HCT116 (cell line): ENCODE results near the gene TNRC6B. TPM values are rescaled to one million over a fixed set of nuclear protein-coding genes. Genes with fewer than 3 reads are reported as not detected.

Experiments used
- ATAC-seq: fragments of 200-7000 bp; cut with Tn5 transposase; 2 replicates; pipeline ENCODE4 v1.9.1; 2020; ENCODE audit warnings: mild to moderate bottlenecking, moderate library complexity
- BruUV-seq: library from RNA; stranded (reverse); fragments of 400-500 nt; replicated peaks from 2 replicates; lab custom pipeline; 2021; lab: Mats Ljungman, UMichigan
- CTCF ChIA-PET: fragments of 300-600 bp; sonication (Branson Sonifier 250); formaldehyde crosslinking; loops from one replicate; lab custom pipeline; 2021; ENCODE audit warnings: antibody characterized with exemption; lab: Charles Lee
- POLR2A ChIA-PET: fragments of 300-600, 350-600 bp; sonication (Branson Sonifier 250); formaldehyde crosslinking; loops from one replicate; lab custom pipeline; 2021; ENCODE audit warnings: antibody characterized with exemption; lab: Charles Lee
- RAD21 ChIA-PET, 2 experiments: fragments of 300-600 bp; sonication (Branson Sonifier 250); formaldehyde crosslinking; loops; one replicate each; lab custom pipeline; 2023; ENCODE audit warnings: low total read pairs in 2 of 2; ENCODE audit not compliant: uncharacterized antibody in 2 of 2, unreplicated experiment in 2 of 2, low non-redundant PET in 1 of 2; lab: Charles Lee
- DNase-seq: peaks from one replicate; pipeline ENCODE4 v3.0.0-alpha.2; 2010; ENCODE audit warnings: low read depth, low spot score
- H2AFZ ChIP-seq: fragments of 200-600 bp; shearing (Covaris generic), sonication (generic); 2 replicates; pipeline ENCODE4 v1.6.1; 2017; ENCODE audit warnings: low read depth, mixed run types, mixed read lengths, antibody characterized with exemption, low read length; ENCODE audit not compliant: poor library complexity, severe bottlenecking
- H3K27ac ChIP-seq: 2 replicates; pipeline ENCODE4 v1.5.1; 2012; ENCODE audit warnings: low read depth, low read length
- H3K27me3 ChIP-seq: fragments of 200-600 bp; sonication (generic); 2 replicates; pipeline ENCODE4 v1.6.1; 2016; ENCODE audit warnings: mixed run types, low read length, mixed read lengths; ENCODE audit not compliant: insufficient read depth
- H3K36me3 ChIP-seq, 2 experiments: fragments of 200-500 bp in 1 of 2; fragments of 200-600 bp in 1 of 2; sonication (Bioruptor generic) in 1 of 2; sonication (generic) in 1 of 2; 2 replicates each; pipeline versions ENCODE4 v1.5.1 to v1.6.1; 2014 to 2016; ENCODE audit warnings: low read length in 2 of 2, inconsistent platforms in 1 of 2, mixed read lengths in 1 of 2, mixed run types in 1 of 2; ENCODE audit not compliant: insufficient read depth in 2 of 2, control insufficient read depth in 1 of 2
- H3K4me1 ChIP-seq, 2 experiments: fragments of 200-600 bp in 1 of 2; sonication (generic) in 1 of 2; 2 replicates each; pipeline versions ENCODE4 v1.5.1 to v1.6.1; 2012 to 2017; ENCODE audit warnings: low read length in 2 of 2, inconsistent platforms in 1 of 2, mild to moderate bottlenecking in 1 of 2, mixed read lengths in 1 of 2, mixed run types in 1 of 2, moderate library complexity in 1 of 2; ENCODE audit not compliant: insufficient read depth in 2 of 2, control insufficient read depth in 1 of 2
- H3K4me2 ChIP-seq: fragments of 200-600 bp; sonication (generic); 2 replicates; pipeline ENCODE4 v1.6.1; 2017; ENCODE audit warnings: mixed run types, low read length, mixed read lengths
- H3K4me3 ChIP-seq, 2 experiments: fragments of 200-600 bp in 1 of 2; sonication (generic) in 1 of 2; replicated peaks in 1 of 2; 2 replicates each; pipeline ENCODE4 v1.5.1; 2011 to 2016; ENCODE audit warnings: low read length in 2 of 2, control low read depth in 1 of 2, low read depth in 1 of 2, mild to moderate bottlenecking in 1 of 2, mixed read lengths in 1 of 2, mixed run types in 1 of 2
- H3K79me2 ChIP-seq: fragments of 200-600 bp; sonication (generic); 2 replicates; pipeline ENCODE4 v1.6.1; 2017; ENCODE audit warnings: mild to moderate bottlenecking, mixed run types, low read length, moderate library complexity, mixed read lengths; ENCODE audit not compliant: insufficient read depth
- H3K9ac ChIP-seq: fragments of 200-600 bp; sonication (generic); 2 replicates; pipeline ENCODE4 v1.6.1; 2016; ENCODE audit warnings: low read length, mixed read lengths
- H3K9me2 ChIP-seq: fragments of 200-600 bp; sonication (generic), shearing (Covaris generic); 2 replicates; pipeline ENCODE4 v1.6.1; 2017; ENCODE audit warnings: mixed run types, mild to moderate bottlenecking, moderate library complexity; ENCODE audit not compliant: insufficient read depth
- H3K9me3 ChIP-seq, 2 experiments: fragments of 200-500 bp in 1 of 2; fragments of 200-600 bp in 1 of 2; sonication (Bioruptor generic) in 1 of 2; sonication (generic) in 1 of 2; 2 replicates each; pipeline ENCODE4 v1.6.1; 2014 to 2017; ENCODE audit warnings: low read length in 2 of 2, mixed read lengths in 2 of 2, inconsistent platforms in 1 of 2, low read depth in 1 of 2, mild to moderate bottlenecking in 1 of 2, mixed run types in 1 of 2, moderate library complexity in 1 of 2; ENCODE audit not compliant: control insufficient read depth in 1 of 2, insufficient read depth in 1 of 2
- H4K20me1 ChIP-seq: fragments of 200-600 bp; sonication (generic), shearing (Covaris generic); 2 replicates; pipeline ENCODE4 v1.6.1; 2017; ENCODE audit warnings: mixed run types, mild to moderate bottlenecking, moderate library complexity; ENCODE audit not compliant: insufficient read depth
- CBX3 ChIP-seq: IDR thresholded peaks from 2 replicates; pipeline ENCODE4 v1.6.1; 2012; ENCODE audit warnings: low read depth
- CEBPB ChIP-seq: IDR thresholded peaks from 2 replicates; pipeline ENCODE4 v1.6.1; 2012; ENCODE audit warnings: low read depth
- EGR1 ChIP-seq: IDR thresholded peaks from 2 replicates; pipeline ENCODE4 v1.6.1; 2012; ENCODE audit warnings: low read depth
- ELF1 ChIP-seq: IDR thresholded peaks from 2 replicates; pipeline ENCODE4 v1.6.1; 2012; ENCODE audit warnings: low read depth, borderline replicate concordance
- EZH2 ChIP-seq: fragments of 200-600 bp; sonication (generic); IDR thresholded peaks from 2 replicates; pipeline ENCODE4 v1.6.1; 2017; ENCODE audit warnings: antibody characterized with exemption, mixed run types
- POLR2A ChIP-seq: IDR thresholded peaks from 2 replicates; pipeline ENCODE4 v1.7.0; 2011; ENCODE audit warnings: borderline replicate concordance; ENCODE audit not compliant: insufficient read depth, insufficient read length; ENCODE audit errors: extremely low read depth
- POLR2AphosphoS5 ChIP-seq: IDR thresholded peaks from 2 replicates; pipeline ENCODE4 v1.6.1; 2011; ENCODE audit warnings: mild to moderate bottlenecking, low read depth, low read length, moderate library complexity
- RAD21 ChIP-seq: IDR thresholded peaks from 2 replicates; pipeline ENCODE4 v1.6.1; 2012; ENCODE audit warnings: low read depth, mild to moderate bottlenecking
- SRF ChIP-seq: IDR thresholded peaks from 2 replicates; pipeline ENCODE4 v1.6.1; 2012; ENCODE audit warnings: low read depth
- YY1 ChIP-seq: IDR thresholded peaks from 2 replicates; pipeline ENCODE4 v1.6.1; 2011; ENCODE audit warnings: low read length, low read depth, moderate library complexity, mild to moderate bottlenecking; ENCODE audit not compliant: insufficient replicate concordance; ENCODE audit errors: extremely low read depth
- ZFX ChIP-seq: fragments of 450-650 bp; IDR thresholded peaks from 2 replicates; pipeline ENCODE4 v1.6.1; 2017
- intact Hi-C: fragments of 100-400 bp; cut with micrococcal nuclease; formaldehyde crosslinking; loops from 2 replicates; pipeline ENCODE4 v1.10.0; 2022
- total RNA-seq: library from RNA; stranded (reverse); gene quantifications from one replicate; pipeline ENCODE4 v1.2.1, GENCODE V29; 2021; ENCODE audit not compliant: unreplicated experiment
- TF ChIP-seq, protein P1 (sequence below): IDR thresholded peaks from 2 replicates; pipeline ENCODE4 v1.6.1; 2011; ENCODE audit warnings: mild to moderate bottlenecking, low read length, moderate library complexity; ENCODE audit not compliant: insufficient replicate concordance; ENCODE audit errors: extremely low read depth
- TF ChIP-seq, protein P2 (sequence below), 3 experiments: fragments of 200-600 bp in 1 of 3; sonication (generic) in 1 of 3; IDR thresholded peaks in 2 of 3; conservative IDR thresholded peaks in 1 of 3; 2 replicates each; pipeline ENCODE4 v1.5.1; 2012 to 2017; ENCODE audit warnings: low read depth in 2 of 3, low read length in 2 of 3, antibody characterized with exemption in 1 of 3, borderline replicate concordance in 1 of 3, control low read depth in 1 of 3, mild to moderate bottlenecking in 1 of 3, mixed read lengths in 1 of 3, mixed run types in 1 of 3, moderate library complexity in 1 of 3; ENCODE audit not compliant: insufficient read depth in 1 of 3
- TF ChIP-seq, protein P3 (sequence below): IDR thresholded peaks from 2 replicates; pipeline ENCODE4 v1.6.1; 2012; ENCODE audit warnings: low read depth
- TF ChIP-seq, protein P4 (sequence below): IDR thresholded peaks from 2 replicates; pipeline ENCODE4 v1.6.1; 2012

Gene TNRC6B
- total RNA-seq, 1 experiment from 2014 or later = 29.8 TPM

DNA sequence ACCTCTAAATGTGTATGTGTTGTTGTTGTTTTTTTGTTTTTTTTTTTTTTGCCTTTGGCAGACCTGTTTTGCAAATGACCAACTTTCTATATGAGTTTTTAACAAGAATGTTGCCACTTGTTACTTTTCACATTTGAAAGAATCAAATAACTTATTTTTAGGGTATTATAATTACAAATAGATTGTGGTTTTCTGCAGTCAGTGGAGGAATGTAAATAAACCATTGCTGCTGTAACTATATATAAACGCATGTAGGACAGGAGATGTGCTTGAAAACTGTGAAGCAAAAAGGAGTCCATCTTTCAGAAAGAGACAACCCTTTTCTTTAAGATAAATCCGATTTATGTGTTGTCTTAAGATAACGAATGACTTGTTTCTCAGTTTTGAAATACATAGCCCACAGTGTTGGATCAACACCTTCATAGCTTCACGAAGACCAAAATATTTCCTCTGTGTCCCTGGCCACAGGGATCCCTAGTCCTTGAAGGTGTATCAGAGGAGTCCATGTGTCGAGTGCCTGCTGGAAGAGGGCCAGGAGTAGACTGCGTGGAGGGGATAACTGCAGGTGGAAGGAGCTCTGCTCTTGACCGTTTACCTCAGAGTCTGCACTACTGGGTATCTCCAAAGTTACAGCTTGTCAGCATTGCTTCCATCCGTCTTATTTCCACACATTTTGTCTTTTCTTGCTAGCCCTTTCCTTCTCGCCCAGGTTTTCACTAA is 24.7 kb downstream of the TNRC6B start:
- Histone ChIP-seq H3K27ac (no peak overlapping the region), H3K4me3 (no peak overlapping the region), H3K9me3 (no peaks in the 10 kb centered on the region), H3K4me2 (no peak overlapping the region), H3K27me3 (no peaks in the 10 kb centered on the region), H3K9me2 (no peaks in the 10 kb centered on the region), H2AFZ (no peak overlapping the region), H3K9ac (no peak overlapping the region), H3K4me1 (no peaks in the 10 kb centered on the region), H4K20me1 (no peaks in the 10 kb centered on the region; the same call in 1 of the 2 replicates), H3K36me3 (no peaks in the 10 kb centered on the region), H3K79me2 (peaks cover 48% of the 10 kb centered on the region)
- no peak for TF ChIP-seq EGR1
- no peak for TF ChIP-seq SRF
- TF ChIP-seq POLR2A = no peak
- TF ChIP-seq, protein P1, sequence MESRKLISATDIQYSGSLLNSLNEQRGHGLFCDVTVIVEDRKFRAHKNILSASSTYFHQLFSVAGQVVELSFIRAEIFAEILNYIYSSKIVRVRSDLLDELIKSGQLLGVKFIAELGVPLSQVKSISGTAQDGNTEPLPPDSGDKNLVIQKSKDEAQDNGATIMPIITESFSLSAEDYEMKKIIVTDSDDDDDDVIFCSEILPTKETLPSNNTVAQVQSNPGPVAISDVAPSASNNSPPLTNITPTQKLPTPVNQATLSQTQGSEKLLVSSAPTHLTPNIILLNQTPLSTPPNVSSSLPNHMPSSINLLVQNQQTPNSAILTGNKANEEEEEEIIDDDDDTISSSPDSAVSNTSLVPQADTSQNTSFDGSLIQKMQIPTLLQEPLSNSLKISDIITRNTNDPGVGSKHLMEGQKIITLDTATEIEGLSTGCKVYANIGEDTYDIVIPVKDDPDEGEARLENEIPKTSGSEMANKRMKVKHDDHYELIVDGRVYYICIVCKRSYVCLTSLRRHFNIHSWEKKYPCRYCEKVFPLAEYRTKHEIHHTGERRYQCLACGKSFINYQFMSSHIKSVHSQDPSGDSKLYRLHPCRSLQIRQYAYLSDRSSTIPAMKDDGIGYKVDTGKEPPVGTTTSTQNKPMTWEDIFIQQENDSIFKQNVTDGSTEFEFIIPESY = no peak
- TF ChIP-seq ELF1 = no peak
- no peak for TF ChIP-seq ZFX
- no peak for TF ChIP-seq CBX3
- no peak for TF ChIP-seq EZH2
- no peak for TF ChIP-seq RAD21
- TF ChIP-seq, protein P2, sequence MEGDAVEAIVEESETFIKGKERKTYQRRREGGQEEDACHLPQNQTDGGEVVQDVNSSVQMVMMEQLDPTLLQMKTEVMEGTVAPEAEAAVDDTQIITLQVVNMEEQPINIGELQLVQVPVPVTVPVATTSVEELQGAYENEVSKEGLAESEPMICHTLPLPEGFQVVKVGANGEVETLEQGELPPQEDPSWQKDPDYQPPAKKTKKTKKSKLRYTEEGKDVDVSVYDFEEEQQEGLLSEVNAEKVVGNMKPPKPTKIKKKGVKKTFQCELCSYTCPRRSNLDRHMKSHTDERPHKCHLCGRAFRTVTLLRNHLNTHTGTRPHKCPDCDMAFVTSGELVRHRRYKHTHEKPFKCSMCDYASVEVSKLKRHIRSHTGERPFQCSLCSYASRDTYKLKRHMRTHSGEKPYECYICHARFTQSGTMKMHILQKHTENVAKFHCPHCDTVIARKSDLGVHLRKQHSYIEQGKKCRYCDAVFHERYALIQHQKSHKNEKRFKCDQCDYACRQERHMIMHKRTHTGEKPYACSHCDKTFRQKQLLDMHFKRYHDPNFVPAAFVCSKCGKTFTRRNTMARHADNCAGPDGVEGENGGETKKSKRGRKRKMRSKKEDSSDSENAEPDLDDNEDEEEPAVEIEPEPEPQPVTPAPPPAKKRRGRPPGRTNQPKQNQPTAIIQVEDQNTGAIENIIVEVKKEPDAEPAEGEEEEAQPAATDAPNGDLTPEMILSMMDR (IDR thresholded peaks at IDR 0.05 in 2 of 3, conservative IDR thresholded peaks at IDR 0.05 in 1 of 3; ENCODE audit: borderline replicate concordance in 1 of 3, insufficient read depth in 1 of 3, low read depth in 2 of 3, low read length in 2 of 3) = no peak
- TF ChIP-seq, protein P3, sequence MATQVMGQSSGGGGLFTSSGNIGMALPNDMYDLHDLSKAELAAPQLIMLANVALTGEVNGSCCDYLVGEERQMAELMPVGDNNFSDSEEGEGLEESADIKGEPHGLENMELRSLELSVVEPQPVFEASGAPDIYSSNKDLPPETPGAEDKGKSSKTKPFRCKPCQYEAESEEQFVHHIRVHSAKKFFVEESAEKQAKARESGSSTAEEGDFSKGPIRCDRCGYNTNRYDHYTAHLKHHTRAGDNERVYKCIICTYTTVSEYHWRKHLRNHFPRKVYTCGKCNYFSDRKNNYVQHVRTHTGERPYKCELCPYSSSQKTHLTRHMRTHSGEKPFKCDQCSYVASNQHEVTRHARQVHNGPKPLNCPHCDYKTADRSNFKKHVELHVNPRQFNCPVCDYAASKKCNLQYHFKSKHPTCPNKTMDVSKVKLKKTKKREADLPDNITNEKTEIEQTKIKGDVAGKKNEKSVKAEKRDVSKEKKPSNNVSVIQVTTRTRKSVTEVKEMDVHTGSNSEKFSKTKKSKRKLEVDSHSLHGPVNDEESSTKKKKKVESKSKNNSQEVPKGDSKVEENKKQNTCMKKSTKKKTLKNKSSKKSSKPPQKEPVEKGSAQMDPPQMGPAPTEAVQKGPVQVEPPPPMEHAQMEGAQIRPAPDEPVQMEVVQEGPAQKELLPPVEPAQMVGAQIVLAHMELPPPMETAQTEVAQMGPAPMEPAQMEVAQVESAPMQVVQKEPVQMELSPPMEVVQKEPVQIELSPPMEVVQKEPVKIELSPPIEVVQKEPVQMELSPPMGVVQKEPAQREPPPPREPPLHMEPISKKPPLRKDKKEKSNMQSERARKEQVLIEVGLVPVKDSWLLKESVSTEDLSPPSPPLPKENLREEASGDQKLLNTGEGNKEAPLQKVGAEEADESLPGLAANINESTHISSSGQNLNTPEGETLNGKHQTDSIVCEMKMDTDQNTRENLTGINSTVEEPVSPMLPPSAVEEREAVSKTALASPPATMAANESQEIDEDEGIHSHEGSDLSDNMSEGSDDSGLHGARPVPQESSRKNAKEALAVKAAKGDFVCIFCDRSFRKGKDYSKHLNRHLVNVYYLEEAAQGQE = no peak
- TF ChIP-seq, protein P4, sequence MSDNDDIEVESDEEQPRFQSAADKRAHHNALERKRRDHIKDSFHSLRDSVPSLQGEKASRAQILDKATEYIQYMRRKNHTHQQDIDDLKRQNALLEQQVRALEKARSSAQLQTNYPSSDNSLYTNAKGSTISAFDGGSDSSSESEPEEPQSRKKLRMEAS = no peak
- TF ChIP-seq POLR2AphosphoS5 = no peak
- TF ChIP-seq CEBPB = no peak
- no peak for TF ChIP-seq YY1
- no TSS peak for BruUV-seq
- ChIA-PET CTCF (no interaction called here), RAD21 (no interaction called here), POLR2A (interaction anchor here (0.9 kb wide), 1 partner anchor 10 kb away, joined by 3 read pairs; no protein-coding TSS in a partner anchor)
- ATAC-seq = no peak
- intact Hi-C loops = no loop called here
- no peak for DNase-seq
